ENCODE results near the gene SLC23A1. TPM values are rescaled to one million over a fixed set of nuclear protein-coding genes. Genes with fewer than 3 reads are reported as not detected.

The SLC23A1 gene
- polyA plus RNA-seq, 1 experiment, result not detected

- Histone ChIP-seq H3K36me3 (ENCODE audit: control insufficient read depth, insufficient read depth, low read length) (no peaks in the 10 kb centered on the region), H3K4me3 (ENCODE audit: low read depth, low read length) (peak within 1 kb of the TSS; percentile 43), H3K27me3 (ENCODE audit: control insufficient read depth, insufficient read depth, low read length) (peaks cover 4% of the 10 kb centered on the region)
- no peak for DNase-seq (ENCODE audit: low read depth)
- TF ChIP-seq CTCF (IDR thresholded peaks at IDR 0.05; ENCODE audit: insufficient read depth, low read depth, low read length), result no peak
- CTCF ChIA-PET, result interaction anchor here (1.0 kb wide), 1 partner anchor 9 kb away, joined by 3 read pairs; the partner anchor contains the start of gene SPATA24
- POLR2A ChIA-PET, result no interaction called here
Observed at GRCh38 chr5:139394654-139395566, 11.8 kb upstream of the SLC23A1 start, which contains the start of gene PROB1. PROB1 (minus strand) TSS chr5:139395104; CDS start chr5:139395081, 23 bp downstream.

GRCh38 chr5:139394123-139394653 lies 11.1 kb upstream of the SLC23A1 start:
- DNase-seq (ENCODE audit: low read depth), result no peak
- no peaks in the 10 kb centered on the region for H3K36me3 ChIP-seq (ENCODE audit: control insufficient read depth, insufficient read depth, low read length)
- peak; percentile 55 for TF ChIP-seq CTCF (IDR thresholded peaks at IDR 0.05; ENCODE audit: insufficient read depth, low read depth, low read length)
- peak overlapping the region; percentile 43 for H3K4me3 ChIP-seq (ENCODE audit: low read depth, low read length)
- ChIA-PET CTCF (interaction anchor here (1.0 kb wide), 1 partner anchor 10 kb away, joined by 3 read pairs; the partner anchor contains the start of gene SPATA24), POLR2A (no interaction called here)
- peaks cover 4% of the 10 kb centered on the region for H3K27me3 ChIP-seq (ENCODE audit: control insufficient read depth, insufficient read depth, low read length)

GRCh38 chr5:139393497-139394122 lies 10.5 kb upstream of the SLC23A1 start:
- ChIA-PET POLR2A (no interaction called here), CTCF (no interaction called here)
- no peaks in the 10 kb centered on the region for H3K36me3 ChIP-seq (ENCODE audit: control insufficient read depth, insufficient read depth, low read length)
- no peak for DNase-seq (ENCODE audit: low read depth)
- peak overlapping the region; percentile 43 for H3K4me3 ChIP-seq (ENCODE audit: low read depth, low read length)
- no peak for TF ChIP-seq CTCF (IDR thresholded peaks at IDR 0.05; ENCODE audit: insufficient read depth, low read depth, low read length)
- H3K27me3 ChIP-seq (ENCODE audit: control insufficient read depth, insufficient read depth, low read length), result peaks cover 4% of the 10 kb centered on the region

GRCh38 chr5:139392678-139393496 lies 9.8 kb upstream of the SLC23A1 start:
- H3K27me3 ChIP-seq (ENCODE audit: control insufficient read depth, insufficient read depth, low read length), result peaks cover 4% of the 10 kb centered on the region
- no peak for DNase-seq (ENCODE audit: low read depth)
- POLR2A ChIA-PET, result no interaction called here
- peak overlapping the region; percentile 21 for H3K4me3 ChIP-seq (ENCODE audit: low read depth, low read length)
- no peaks in the 10 kb centered on the region for H3K36me3 ChIP-seq (ENCODE audit: control insufficient read depth, insufficient read depth, low read length)
- TF ChIP-seq CTCF (IDR thresholded peaks at IDR 0.05; ENCODE audit: insufficient read depth, low read depth, low read length), result peak; percentile 54
- CTCF ChIA-PET, result no interaction called here

All from BJ (cell line).